Thyroid gland (tissue), 4 donors: Measurements from ENCODE around the gene STARD6. TPM values are rescaled to one million over a fixed set of nuclear protein-coding genes. Genes with fewer than 3 reads are reported as not detected.
A peak's percentile ranks its signal among the peaks of the same experiment; 100 is the strongest.

Experiments
- DNase-seq, 2 donors: peaks; one replicate each; pipeline ENCODE4 v3.0.0-alpha.2; 2019
- H3K27ac ChIP-seq, 3 donors: fragments of 200-600 bp; sonication (generic); 1 replicate in 2 of 3; 2 replicates in 1 of 3; pipeline ENCODE4 v1.5.1; 2016 to 2019; ENCODE audit warnings: mild to moderate bottlenecking in 1 of 3, moderate library complexity in 1 of 3
- H3K27me3 ChIP-seq: fragments of 200-600 bp; sonication (generic); one replicate; pipeline ENCODE4 v1.5.1; 2019
- H3K36me3 ChIP-seq, 2 donors: fragments of 200-600 bp; sonication (generic); one replicate each; pipeline ENCODE4 v1.5.1; 2016 to 2019
- H3K4me1 ChIP-seq, 2 donors: fragments of 200-600 bp; sonication (generic); one replicate each; pipeline ENCODE4 v1.5.1; 2017 to 2019
- H3K4me3 ChIP-seq, 3 donors: fragments of 200-600 bp; sonication (generic); replicated peaks in 1 of 3; 1 replicate in 2 of 3; 2 replicates in 1 of 3; pipeline ENCODE4 v1.5.1; 2016; ENCODE audit warnings: mild to moderate bottlenecking in 1 of 3
- H3K9me3 ChIP-seq: fragments of 200-600 bp; sonication (generic); one replicate; pipeline ENCODE4 v1.5.1; 2017
- POLR2A ChIP-seq, 2 donors: fragments of 450-650 bp; IDR thresholded peaks; one replicate each; pipeline ENCODE4 v1.6.1; 2017; ENCODE audit warnings: antibody characterized with exemption in 2 of 2, mild to moderate bottlenecking in 2 of 2, moderate library complexity in 1 of 2
- WGBS, 2 donors: methylation state at CpG; one replicate each; pipeline ENCODE4 v1.1.5; 2017; 5-methylcytosine and 5-hydroxymethylcytosine counted together
- intact Hi-C: fragments of 100-400 bp; cut with DNase I; formaldehyde crosslinking; loops from one replicate; pipeline ENCODE4 v1.15.1; 2023
- total RNA-seq, 4 donors: library from RNA; depleted of rRNA; stranded (reverse); fragments of >200 nt; gene quantifications; one replicate each; pipeline ENCODE4 v1.2.3, GENCODE V29; 2016
- TF ChIP-seq, protein P1 (sequence below), 6 experiments: fragments of 200-600 bp in 3 of 6; fragments of 450-650 bp in 3 of 6; sonication (generic) in 3 of 6; IDR thresholded peaks; one replicate each; pipeline ENCODE4 v1.5.1; 2016 to 2019; ENCODE audit warnings: antibody characterized with exemption in 6 of 6, mild to moderate bottlenecking in 2 of 6, inconsistent platforms in 1 of 6, moderate library complexity in 1 of 6

STARD6 gene
- total RNA-seq, 4 donors from 2014 or later: not detected

DNA sequence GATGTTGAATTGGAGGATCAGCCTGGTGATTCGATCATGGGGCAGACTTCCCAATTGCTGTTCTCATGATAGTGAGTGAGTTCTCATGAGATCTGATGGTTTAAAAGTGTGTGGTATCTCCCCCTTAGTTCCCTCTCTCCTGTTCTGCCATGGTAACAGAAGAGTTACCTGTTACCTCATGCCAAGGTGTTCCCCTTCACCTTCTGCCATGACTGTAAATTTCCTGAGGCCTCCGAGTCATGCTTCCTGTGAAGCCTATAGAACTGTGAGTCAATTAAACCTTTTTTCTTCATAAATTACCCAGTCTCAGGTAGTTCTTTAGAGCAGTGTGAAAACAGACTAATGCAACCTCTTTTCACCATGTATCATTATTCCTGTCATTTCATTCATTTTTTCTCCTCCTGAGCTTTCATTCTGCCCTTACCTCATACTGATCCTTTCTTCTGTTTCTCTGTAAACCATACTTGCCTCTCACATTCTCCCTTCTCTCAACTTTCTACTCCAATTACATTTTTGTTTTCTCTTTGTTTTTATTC is 22.0 kb downstream of the STARD6 start:
- intact Hi-C loops: no loop called here
- Histone ChIP-seq H3K27me3 (no peaks in the 10 kb centered on the region), H3K9me3 (no peaks in the 10 kb centered on the region), H3K36me3 (no peaks in the 10 kb centered on the region), H3K4me3 (no peak overlapping the region), H3K4me1 (no peaks in the 10 kb centered on the region), H3K27ac (no peak overlapping the region)
- no peak for TF ChIP-seq POLR2A (IDR thresholded peaks at IDR 0.05)
- TF ChIP-seq, protein P1, sequence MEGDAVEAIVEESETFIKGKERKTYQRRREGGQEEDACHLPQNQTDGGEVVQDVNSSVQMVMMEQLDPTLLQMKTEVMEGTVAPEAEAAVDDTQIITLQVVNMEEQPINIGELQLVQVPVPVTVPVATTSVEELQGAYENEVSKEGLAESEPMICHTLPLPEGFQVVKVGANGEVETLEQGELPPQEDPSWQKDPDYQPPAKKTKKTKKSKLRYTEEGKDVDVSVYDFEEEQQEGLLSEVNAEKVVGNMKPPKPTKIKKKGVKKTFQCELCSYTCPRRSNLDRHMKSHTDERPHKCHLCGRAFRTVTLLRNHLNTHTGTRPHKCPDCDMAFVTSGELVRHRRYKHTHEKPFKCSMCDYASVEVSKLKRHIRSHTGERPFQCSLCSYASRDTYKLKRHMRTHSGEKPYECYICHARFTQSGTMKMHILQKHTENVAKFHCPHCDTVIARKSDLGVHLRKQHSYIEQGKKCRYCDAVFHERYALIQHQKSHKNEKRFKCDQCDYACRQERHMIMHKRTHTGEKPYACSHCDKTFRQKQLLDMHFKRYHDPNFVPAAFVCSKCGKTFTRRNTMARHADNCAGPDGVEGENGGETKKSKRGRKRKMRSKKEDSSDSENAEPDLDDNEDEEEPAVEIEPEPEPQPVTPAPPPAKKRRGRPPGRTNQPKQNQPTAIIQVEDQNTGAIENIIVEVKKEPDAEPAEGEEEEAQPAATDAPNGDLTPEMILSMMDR (IDR thresholded peaks at IDR 0.05): no peak
- WGBS, 2 donors: 89 to 93% methylated on average over 2 of the region's 2 CpGs
- DNase-seq: no peak

DNA sequence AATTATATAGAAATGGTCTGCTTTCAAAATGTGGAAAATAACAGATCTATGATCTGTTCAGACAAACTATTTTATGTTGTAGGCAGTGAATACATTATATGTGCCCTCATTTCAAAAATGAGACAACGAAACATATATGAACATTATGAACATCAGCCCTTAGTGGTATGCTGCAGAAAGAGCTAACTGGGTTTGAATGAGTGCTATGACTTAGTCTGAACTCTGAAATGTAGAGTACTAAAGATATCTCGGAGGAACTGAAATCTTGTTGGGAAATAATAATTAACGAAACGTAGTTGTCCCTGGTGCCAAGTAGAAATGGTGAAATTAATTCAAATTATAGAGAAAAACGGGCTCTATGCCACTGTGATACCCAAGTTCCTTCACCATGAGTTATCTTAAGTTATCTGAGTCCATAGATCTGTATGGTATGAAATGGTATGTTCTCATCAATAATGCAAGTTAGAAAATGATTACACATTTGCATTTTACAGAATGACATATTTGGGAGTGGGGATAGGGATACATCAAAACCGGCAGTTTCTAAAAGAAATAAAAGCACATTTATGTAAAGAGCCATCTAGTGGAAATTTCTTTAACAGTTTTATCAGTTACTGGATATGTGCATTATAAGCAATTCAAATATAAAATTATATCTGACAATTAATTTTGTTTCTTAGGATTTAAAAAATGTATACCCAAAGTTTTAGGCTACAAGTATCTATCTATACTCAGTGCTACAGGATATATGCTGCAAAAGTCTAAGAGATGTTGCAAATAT is 26.7 kb downstream of the STARD6 start:
- WGBS, 2 donors: 74 to 75% methylated on average over 6 of the region's 6 CpGs
- Histone ChIP-seq H3K4me1 (no peaks in the 10 kb centered on the region), H3K27me3 (no peaks in the 10 kb centered on the region), H3K4me3 (no peak overlapping the region), H3K36me3 (no peaks in the 10 kb centered on the region), H3K9me3 (no peaks in the 10 kb centered on the region), H3K27ac (no peak overlapping the region)
- DNase-seq: no peak
- TF ChIP-seq POLR2A (IDR thresholded peaks at IDR 0.05): no peak
- TF ChIP-seq, protein P1 (IDR thresholded peaks at IDR 0.05): peak in 3 of 6 experiments; percentile 21 to 33 (median 29)
- intact Hi-C loops: no loop called here

DNA sequence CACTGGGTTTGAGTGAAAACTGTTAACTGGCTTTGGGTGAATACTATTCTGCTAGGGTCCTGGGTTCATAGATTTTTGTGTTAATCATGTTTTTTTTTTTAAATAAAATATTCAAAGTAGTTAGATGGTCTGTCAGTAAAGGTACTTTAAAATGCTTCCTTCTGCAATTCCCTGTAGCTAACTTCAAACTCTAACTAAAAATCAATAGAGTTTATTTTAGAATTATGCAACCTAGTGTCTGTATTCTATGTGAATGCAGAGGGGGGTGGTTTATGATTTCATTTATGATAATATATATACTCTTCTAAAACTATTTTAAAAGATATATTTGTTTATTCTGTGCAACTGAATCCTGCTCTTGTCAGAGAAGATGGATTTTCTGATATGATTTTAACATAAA is 27.9 kb downstream of the STARD6 start:
- no peak for DNase-seq
- no peak overlapping the region for H3K27ac ChIP-seq
- H3K4me1 ChIP-seq: no peaks in the 10 kb centered on the region
- intact Hi-C loops: no loop called here
- TF ChIP-seq, protein P1 (IDR thresholded peaks at IDR 0.05): no peak
- TF ChIP-seq POLR2A (IDR thresholded peaks at IDR 0.05): no peak
- no peaks in the 10 kb centered on the region for H3K27me3 ChIP-seq
- no peaks in the 10 kb centered on the region for H3K36me3 ChIP-seq
- H3K4me3 ChIP-seq: no peak overlapping the region
- no peaks in the 10 kb centered on the region for H3K9me3 ChIP-seq

DNA sequence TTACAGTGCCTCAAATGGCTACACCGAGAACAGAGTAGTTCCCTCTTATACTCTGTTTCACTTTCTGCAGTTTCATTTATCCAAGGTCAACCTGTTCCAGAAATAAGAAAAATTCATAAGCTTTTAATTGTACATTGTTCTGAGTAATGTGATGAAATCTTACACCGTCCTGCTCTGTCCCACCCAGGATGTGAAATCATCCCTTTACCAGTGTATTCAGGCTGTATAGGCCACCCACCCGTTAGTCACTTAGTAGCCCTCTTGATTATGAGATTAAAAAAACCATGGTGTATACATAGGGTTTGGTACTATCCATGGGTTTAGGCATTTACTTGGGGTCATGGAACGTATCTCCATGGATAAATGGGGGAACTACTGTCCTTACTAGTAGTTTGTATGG is 29.8 kb downstream of the STARD6 start:
- Histone ChIP-seq H3K27me3 (no peaks in the 10 kb centered on the region), H3K9me3 (no peaks in the 10 kb centered on the region), H3K36me3 (no peaks in the 10 kb centered on the region), H3K4me1 (no peaks in the 10 kb centered on the region), H3K27ac (no peak overlapping the region), H3K4me3 (no peak overlapping the region)
- intact Hi-C loops: no loop called here
- TF ChIP-seq, protein P1 (IDR thresholded peaks at IDR 0.05): no peak
- TF ChIP-seq POLR2A (IDR thresholded peaks at IDR 0.05): no peak
- 86 to 88% methylated on average over 4 of the region's 4 CpGs for WGBS, 2 donors
- DNase-seq: no peak

DNA sequence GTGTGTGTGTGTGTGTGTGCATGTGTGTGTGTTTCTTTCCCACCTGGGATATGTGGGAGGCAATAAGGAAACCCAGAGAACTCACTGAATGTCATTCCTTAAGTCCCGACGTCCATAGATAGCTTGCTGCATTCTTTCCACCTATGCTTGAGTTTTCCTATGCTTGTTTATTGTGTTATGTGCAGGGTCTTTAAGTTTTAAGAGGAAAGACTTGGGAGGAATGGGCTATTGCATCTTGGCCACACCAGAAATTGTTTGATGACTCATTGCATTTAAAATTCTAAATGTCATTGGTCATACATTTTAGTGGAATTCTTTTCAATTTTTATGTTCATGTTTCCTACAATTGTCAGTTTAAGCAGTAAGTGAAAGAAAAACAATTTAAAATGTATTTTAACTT is 33.7 kb downstream of the STARD6 start:
- H3K27me3 ChIP-seq: no peaks in the 10 kb centered on the region
- H3K27ac ChIP-seq: no peak overlapping the region
- H3K9me3 ChIP-seq: no peaks in the 10 kb centered on the region
- 76 to 78% methylated on average over 2 of the region's 2 CpGs for WGBS, 2 donors
- H3K36me3 ChIP-seq: no peaks in the 10 kb centered on the region
- TF ChIP-seq POLR2A (IDR thresholded peaks at IDR 0.05): no peak
- TF ChIP-seq, protein P1 (IDR thresholded peaks at IDR 0.05): no peak
- no peak for DNase-seq
- intact Hi-C loops: no loop called here
- H3K4me3 ChIP-seq: no peak overlapping the region
- H3K4me1 ChIP-seq: no peaks in the 10 kb centered on the region
